Fibroblast of upper back skin (primary cell): ENCODE results near the gene MCCC1.
"Not testable (repeated sequence)": the region's sequence is repeated elsewhere in the genome, so short reads cannot be mapped to it uniquely, and the experiment has no call there.

Experiments
- DNase-seq: peaks from one replicate; pipeline ENCODE4 v3.0.0-alpha.2; 2013

The MCCC1 gene

GRCh38 chr3:183101040-183101439 lies 1.7 kb upstream of the MCCC1 start:
- DNase-seq = not testable (repeated sequence)

GRCh38 chr3:183100376-183100775 lies 1.1 kb upstream of the MCCC1 start:
- DNase-seq = peak; percentile 15

- DNase-seq = no peak
Measured at GRCh38 chr3:183099838-183100204, 525 bp upstream of the MCCC1 start.

GRCh38 chr3:183098536-183099025 lies 715 bp downstream of the MCCC1 start:
- DNase-seq = no peak

DNA sequence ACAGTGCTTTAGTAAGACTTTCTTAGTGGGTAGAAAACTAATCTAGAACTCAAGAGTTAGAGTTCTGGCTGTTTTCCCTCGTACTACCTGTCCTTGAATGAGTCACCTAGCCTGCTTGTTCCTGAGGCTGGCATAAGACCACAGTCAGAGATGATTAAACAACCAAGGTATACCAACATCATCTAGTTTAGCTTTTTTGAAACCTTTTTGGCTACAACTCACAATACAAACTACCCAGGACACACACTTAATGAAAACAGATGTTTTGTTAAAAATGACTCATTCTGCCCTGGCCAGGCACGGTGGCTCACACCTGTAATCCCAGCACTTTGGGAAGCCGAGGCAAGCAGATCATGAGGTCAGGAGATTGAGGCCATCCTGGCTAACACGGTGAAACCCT lies 4.6 kb downstream of the MCCC1 start:
- DNase-seq = no peak

- DNase-seq = no peak
Measured at GRCh38 chr3:183092256-183092655, 7.0 kb downstream of the MCCC1 start.

DNA sequence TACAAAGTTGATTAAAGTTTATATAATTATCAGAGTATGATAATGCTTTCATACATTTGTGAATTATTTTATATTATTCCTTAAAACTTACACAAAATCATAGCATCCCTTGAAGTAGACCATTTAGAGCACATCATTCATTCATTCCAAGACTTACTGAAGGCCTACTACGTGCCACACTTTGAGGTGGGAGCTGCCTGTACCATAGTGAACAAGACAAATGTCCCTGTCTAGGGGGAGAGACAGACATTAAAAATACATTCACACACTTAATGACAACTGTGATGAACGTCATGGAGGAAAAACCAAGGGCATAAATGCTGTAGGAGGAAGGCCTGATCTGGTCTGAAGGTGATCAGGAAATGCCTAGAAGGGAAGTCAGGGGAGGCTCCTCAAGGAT lies 12.1 kb downstream of the MCCC1 start:
- DNase-seq = no peak

GRCh38 chr3:183085634-183086390 lies 13.5 kb downstream of the MCCC1 start:
- peak; percentile 58 for DNase-seq

DNA sequence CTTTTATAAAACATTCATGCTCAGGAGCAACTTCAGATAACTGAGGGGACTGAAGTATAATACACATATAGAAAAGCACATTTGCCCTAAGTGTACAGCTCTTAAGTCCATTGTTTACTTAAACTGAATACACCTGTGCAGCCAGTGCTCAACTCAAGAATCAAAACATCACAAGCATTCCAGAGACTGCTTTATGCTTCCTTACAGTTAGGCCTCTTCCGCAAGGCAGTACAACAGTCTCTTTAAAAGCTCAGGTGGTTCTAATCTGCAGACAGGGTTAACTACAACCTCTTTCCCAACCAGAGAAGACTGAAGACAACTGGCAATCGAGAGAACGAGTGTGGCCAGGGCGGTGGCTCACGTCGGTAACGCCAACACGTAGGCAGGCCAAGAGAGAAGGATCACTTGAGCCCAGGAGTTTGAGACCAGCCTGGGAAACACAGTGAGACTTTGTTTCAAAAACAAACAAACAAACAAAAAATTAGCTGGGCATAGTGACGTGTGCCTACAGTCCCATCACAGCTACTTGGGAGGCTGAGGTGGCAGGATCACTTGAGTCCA lies 16.9 kb downstream of the MCCC1 start:
- DNase-seq = no peak

DNA sequence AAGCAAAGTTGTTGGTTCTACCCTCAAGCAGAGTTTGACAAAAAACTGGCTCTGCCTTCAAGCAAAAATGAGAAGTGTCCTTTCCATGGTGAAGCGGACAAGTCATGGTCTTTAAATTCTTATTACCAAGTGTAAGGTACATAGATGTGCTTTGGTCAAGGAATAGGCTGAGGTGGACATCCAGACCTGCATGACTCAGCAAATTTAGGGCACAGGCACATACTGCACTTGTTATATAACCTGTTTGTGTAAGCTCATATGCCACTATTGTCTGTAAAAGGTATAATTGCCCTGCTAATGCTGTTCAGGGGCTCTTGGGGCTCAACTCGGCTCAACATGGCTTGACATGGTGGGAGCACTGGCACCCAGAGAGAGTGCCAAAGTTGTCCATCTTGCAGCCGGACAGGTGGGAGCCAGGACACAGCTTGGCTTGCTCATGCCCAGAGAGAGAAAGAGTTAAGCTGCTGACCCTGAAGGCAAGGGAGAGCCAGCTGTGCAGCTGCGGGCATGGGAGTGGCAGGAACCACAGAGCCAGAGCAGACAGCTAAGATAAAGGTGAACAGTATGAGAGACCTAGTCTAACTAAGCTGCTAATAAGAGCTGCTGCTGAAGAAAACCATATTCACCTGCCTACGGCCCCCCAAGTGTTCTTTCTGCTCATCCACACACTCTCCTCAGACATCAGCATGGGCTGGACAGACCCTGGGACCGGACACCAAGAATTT lies 17.7 kb downstream of the MCCC1 start:
- DNase-seq = no peak

DNA sequence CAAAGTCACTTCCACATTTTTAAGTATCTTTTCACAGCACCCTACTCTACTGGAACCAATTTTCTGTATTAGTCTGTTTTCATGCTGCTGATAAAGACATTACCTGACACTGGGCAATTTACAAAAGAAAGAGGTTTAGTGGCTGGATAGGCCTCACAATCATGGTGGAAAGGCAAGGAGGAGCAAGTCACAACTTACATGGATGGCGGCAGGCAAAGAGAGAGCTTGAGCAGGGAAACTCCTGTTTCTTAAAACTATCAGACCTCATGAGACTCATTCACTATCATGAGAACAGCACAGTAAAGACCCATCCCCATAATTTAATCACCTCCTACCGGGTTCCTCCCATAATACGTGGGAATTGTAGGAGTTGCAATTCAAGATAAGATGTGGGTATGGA lies 18.7 kb downstream of the MCCC1 start:
- DNase-seq = no peak

GRCh38 chr3:183074881-183075280 lies 24.4 kb downstream of the MCCC1 start:
- DNase-seq = no peak

DNA sequence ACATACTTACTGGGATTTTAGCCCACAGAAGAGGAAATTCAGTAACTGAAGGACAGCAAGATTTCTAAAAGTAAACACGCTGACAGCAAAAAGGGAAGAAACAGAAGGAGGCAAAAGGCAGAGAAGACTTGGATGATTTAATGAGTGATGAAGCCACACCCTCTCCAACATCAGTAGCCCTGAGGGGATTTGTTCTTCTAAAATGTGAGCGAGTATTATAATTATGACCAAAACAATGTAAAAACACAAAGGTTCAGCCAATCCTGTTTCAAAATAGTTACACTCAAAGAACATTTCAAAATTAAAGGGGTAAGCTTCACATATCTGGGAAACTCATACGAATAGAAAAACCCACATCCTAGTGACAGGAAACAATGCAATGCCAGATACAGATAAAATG lies 25.0 kb downstream of the MCCC1 start:
- no peak for DNase-seq

DNA sequence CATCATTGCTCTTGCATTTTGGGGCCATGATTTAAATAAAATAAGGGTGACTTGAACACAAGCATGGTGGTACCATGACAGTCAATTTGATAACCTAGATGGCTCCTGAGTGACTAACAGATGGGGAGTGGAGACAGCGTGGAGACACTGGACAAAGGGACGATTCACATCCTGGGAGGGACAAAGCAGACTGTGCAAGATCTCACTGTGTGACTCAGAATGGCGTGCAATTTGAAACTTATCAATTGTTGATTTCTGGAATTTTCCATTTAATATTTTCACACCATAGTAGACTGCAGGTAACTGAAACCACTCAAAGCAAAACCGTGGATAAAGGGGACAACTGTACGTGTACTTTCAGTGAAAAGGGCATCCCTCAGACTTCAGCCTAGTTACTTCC lies 25.5 kb downstream of the MCCC1 start:
- no peak for DNase-seq

- DNase-seq = no peak
Measured at GRCh38 chr3:183070892-183071291, 28.4 kb downstream of the MCCC1 start.

DNA sequence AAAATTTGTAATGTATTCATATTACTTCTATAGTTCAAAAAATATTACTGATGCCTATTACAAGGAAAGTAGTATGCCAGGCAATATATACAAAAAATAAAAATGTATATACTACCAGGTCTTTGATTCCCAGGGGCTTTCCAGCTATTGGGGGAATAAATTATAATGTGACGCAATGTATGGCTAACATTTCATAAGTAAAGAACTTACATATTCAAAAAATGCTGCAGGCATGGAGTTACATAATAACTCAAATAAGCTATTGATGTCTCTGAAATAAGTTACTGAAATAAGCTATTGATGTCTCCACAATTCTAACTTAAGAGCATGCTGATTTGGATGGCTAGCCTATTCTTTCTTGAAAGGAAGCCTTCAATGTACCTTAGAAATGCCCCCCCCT lies 30.2 kb downstream of the MCCC1 start:
- peak; percentile 4 for DNase-seq

DNA sequence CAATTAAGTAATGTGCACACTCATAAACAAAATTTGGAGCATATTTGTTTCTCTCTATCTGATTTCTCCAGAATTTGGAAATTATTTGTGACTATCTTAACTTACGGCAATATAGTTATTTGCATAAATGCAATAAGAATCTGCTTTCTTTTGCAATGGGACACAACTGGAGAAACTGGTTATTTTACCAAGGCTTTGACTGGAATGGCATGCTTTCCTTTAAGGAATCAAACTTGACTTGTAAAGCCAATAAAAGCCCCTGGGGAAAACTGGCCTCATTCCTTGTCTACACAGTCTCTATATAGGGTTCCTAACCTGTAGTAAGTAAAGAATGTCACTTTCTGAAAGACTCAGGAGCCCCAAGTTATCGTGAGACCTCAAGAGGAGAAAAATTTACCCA lies 32.4 kb downstream of the MCCC1 start:
- DNase-seq = not testable (repeated sequence)

- no peak for DNase-seq
Measured at GRCh38 chr3:183064475-183064874, 34.8 kb downstream of the MCCC1 start.

- DNase-seq = peak; percentile 59
Measured at GRCh38 chr3:183061391-183062172, 37.7 kb downstream of the MCCC1 start.

- DNase-seq = no peak
Measured at GRCh38 chr3:183058351-183058750, 40.9 kb downstream of the MCCC1 start.

DNA sequence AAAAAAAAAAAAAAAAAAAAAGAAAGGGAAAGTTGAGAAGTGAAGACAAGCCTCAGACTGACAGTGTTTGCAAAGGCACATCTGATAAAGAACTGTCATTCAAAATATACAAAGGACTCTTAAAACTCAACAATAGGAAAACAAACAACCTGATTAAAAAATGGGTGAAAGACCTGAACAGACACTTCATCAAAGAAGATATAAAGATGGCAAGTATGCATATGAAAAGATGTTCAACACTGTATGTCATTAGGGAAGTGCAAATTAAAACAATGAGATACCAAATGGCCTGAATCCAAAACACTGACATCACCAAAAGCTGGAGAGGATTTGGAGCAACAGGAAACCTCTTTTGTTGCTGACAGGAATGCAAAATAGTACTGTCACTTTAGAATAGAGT lies 48.6 kb downstream of the MCCC1 start:
- no peak for DNase-seq

GRCh38 chr3:183046883-183047282 lies 52.4 kb downstream of the MCCC1 start:
- no peak for DNase-seq

- DNase-seq = no peak
Measured at GRCh38 chr3:183044547-183045229, 54.6 kb downstream of the MCCC1 start.
